Psoas muscle (tissue), 8 donors: Measurements from ENCODE around the gene TRPC4AP. TPM values are rescaled to one million over a fixed set of nuclear protein-coding genes. Genes with fewer than 3 reads are reported as not detected.
A peak's percentile ranks its signal among the peaks of the same experiment; 100 is the strongest.
"Not testable (repeated sequence)": the region's sequence is repeated elsewhere in the genome, so short reads cannot be mapped to it uniquely, and the experiment has no call there.

Source experiments
- ATAC-seq, 4 donors: fragments of 200-7000 bp; cut with Tn5 transposase; one replicate each; pipeline ENCODE4 v1.9.1; 2020; ENCODE audit warnings: moderate library complexity in 3 of 4, mild to moderate bottlenecking in 2 of 4
- DNase-seq, 2 donors: peaks; one replicate each; pipeline ENCODE4 v3.0.0-alpha.2; 2020
- H3K27ac ChIP-seq: fragments of 200-600 bp; one replicate; pipeline ENCODE4 v1.8.0; 2022
- H3K27me3 ChIP-seq, 3 donors: fragments of 200-600 bp in 1 of 3; one replicate each; pipeline versions ENCODE4 v1.6.1 to v1.8.0; 2013 to 2022; ENCODE audit warnings: low read length in 2 of 3, mild to moderate bottlenecking in 2 of 3, moderate library complexity in 1 of 3; ENCODE audit not compliant: insufficient read depth in 3 of 3
- H3K36me3 ChIP-seq, 2 donors: fragments of 200-600 bp in 1 of 2; one replicate each; pipeline versions ENCODE4 v1.6.1 to v1.8.0; 2013 to 2022; ENCODE audit warnings: low read depth in 1 of 2, mild to moderate bottlenecking in 1 of 2, moderate library complexity in 1 of 2; ENCODE audit not compliant: insufficient read depth in 1 of 2
- H3K4me1 ChIP-seq: fragments of 200-600 bp; one replicate; pipeline ENCODE4 v1.8.0; 2022
- H3K4me3 ChIP-seq: fragments of 200-600 bp; one replicate; pipeline ENCODE4 v1.8.0; 2022; ENCODE audit warnings: mild to moderate bottlenecking
- H3K9me3 ChIP-seq: fragments of 200-600 bp; one replicate; pipeline ENCODE4 v1.8.0; 2022
- WGBS, 3 donors: extraction: QIAGEN DNeasy Blood & Tissue Kit; methylation state at CpG; one replicate each; pipeline versions ENCODE4 v1.1.6 to v1.1.7; 2013; 5-methylcytosine and 5-hydroxymethylcytosine counted together
- intact Hi-C, 2 donors: fragments of 100-400 bp; cut with DNase I; formaldehyde crosslinking; loops; one replicate each; pipeline versions ENCODE4 v1.11.0 to v1.14.2; 2022
- polyA plus RNA-seq, 3 donors: library from polyadenylated mRNA; stranded (reverse); fragments of 200-250 nt; gene quantifications; one replicate each; pipeline ENCODE4 v1.2.3, GENCODE V29; 2013
- total RNA-seq, 4 donors: library from RNA; stranded (reverse); fragmentation: NEBNext Ultra II Directional in 2 of 4; extraction: Animal tissue kit (Norgen Biotek cat#: 25700) in 2 of 4; gene quantifications; one replicate each; pipeline versions ENCODE4 v1.2.1 to v1.2.4, GENCODE V29; 2021 to 2023
- TF ChIP-seq, protein P1 (sequence below): fragments of 200-600 bp; IDR thresholded peaks from one replicate; pipeline ENCODE4 v1.8.0; 2022; ENCODE audit warnings: antibody characterized with exemption
- donor health status: healthy with polysubstance abuse.
- donor health status: DM: no; HTN: no; CAD: no; lungs with moderate emphysema.
- donor health status: Bipolar disorder and iron deficiency.
- donor health status: healthy.
- donor health status: DM: yes; HTN: yes; CAD: no.
- donor health status: DM: no; HTN: no; CAD: no.
- donor health status: DM: no; HTN: no; CAD: no.
- donor health status: DM: yes; HTN: yes; CAD: no.

Gene TRPC4AP
- total and polyA plus RNA-seq, 7 donors, result 36.0 to 62.3 (median 51.7) TPM

DNA sequence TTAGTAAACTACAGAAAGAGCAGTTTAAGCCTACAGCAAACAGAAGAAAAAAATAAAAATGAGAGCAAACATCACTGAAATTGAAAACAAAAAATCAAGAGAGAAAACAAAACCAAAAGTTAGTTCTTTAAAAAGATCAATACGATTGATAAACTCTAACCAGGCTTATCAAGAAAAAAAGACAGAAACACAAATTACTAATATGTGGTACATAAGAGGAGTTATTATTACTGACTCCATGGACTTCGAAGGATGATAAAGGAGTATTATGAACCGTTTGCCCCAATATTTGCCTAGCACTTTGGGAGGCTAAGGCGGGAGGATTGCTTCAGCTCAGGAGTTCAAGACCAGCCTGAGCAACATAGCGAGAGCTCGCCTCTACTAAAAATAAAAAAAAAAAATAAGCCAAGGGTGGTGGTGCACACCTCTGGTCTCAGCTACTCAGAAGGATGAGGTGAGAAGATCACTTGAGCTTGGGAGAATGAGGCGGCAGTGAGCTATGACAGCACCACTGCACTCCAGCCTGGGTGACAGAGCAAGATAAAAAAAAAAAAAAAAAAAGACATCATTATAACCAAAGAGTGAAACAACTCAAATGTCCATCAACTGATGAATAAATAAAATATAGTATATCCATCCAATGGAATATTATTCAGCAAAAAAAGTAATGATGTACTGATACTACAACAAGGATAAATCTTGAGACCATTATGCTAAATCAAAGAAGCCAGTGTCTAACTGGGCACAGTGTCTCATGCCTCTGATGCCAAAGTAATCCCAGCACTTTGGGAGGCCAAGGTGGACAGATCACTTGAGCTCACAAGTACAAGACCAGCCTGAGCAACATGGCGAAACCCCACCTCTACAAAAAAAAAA, 12.9 kb downstream of the TRPC4AP start:
- ATAC-seq (peak in 2 of 4 donors; percentile 54 to 60), DNase-seq (no peak)
- Histone ChIP-seq H3K27ac (no peak overlapping the region), H3K27me3 (no peaks in the 10 kb centered on the region), H3K4me1 (peaks cover 26% of the 10 kb centered on the region), H3K4me3 (no peak overlapping the region), H3K9me3 (no peaks in the 10 kb centered on the region), H3K36me3 (peaks cover 0 to 38% of the 10 kb centered on the region in 2 donors)
- intact Hi-C loops, result loop anchor here (10.0 kb wide), 1 partner anchor 55 kb away; no protein-coding TSS in a partner anchor
- TF ChIP-seq, protein P1, sequence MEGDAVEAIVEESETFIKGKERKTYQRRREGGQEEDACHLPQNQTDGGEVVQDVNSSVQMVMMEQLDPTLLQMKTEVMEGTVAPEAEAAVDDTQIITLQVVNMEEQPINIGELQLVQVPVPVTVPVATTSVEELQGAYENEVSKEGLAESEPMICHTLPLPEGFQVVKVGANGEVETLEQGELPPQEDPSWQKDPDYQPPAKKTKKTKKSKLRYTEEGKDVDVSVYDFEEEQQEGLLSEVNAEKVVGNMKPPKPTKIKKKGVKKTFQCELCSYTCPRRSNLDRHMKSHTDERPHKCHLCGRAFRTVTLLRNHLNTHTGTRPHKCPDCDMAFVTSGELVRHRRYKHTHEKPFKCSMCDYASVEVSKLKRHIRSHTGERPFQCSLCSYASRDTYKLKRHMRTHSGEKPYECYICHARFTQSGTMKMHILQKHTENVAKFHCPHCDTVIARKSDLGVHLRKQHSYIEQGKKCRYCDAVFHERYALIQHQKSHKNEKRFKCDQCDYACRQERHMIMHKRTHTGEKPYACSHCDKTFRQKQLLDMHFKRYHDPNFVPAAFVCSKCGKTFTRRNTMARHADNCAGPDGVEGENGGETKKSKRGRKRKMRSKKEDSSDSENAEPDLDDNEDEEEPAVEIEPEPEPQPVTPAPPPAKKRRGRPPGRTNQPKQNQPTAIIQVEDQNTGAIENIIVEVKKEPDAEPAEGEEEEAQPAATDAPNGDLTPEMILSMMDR, result no peak
- 80 to 96% (median 90%) methylated on average over 8 of the region's 8 CpGs for WGBS, 3 donors

DNA sequence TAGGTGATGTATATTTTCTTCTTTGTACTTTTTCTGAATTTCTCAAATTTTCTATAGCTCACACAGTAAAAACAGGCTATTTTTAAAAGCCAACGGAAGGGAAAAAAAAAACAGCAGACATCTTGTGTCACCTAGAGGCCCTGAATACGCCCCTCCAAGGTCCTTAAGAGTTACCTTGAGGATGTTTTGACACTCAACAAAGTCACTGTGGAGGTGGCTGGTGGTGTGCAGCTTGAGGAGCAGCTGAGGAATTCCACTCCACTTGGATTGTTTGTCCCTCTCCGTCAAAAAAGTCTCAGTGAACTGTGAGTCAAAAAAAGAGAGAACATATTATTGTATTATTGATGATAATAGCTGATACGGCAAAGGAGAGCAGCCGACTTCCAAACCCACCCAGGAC, 14.7 kb downstream of the TRPC4AP start:
- intact Hi-C loops, result no loop called here
- H3K4me3 ChIP-seq, result no peak overlapping the region
- H3K27me3 ChIP-seq, result no peaks in the 10 kb centered on the region
- H3K4me1 ChIP-seq, result peaks cover 22% of the 10 kb centered on the region
- DNase-seq (no peak), ATAC-seq (no peak)
- H3K9me3 ChIP-seq, result no peaks in the 10 kb centered on the region
- H3K27ac ChIP-seq, result no peak overlapping the region
- TF ChIP-seq, protein P1, result no peak
- H3K36me3 ChIP-seq, result peaks cover 0 to 44% of the 10 kb centered on the region in 2 donors
- WGBS, 3 donors, result 96 to 97% (median 97%) methylated on average over 5 of the region's 5 CpGs

DNA sequence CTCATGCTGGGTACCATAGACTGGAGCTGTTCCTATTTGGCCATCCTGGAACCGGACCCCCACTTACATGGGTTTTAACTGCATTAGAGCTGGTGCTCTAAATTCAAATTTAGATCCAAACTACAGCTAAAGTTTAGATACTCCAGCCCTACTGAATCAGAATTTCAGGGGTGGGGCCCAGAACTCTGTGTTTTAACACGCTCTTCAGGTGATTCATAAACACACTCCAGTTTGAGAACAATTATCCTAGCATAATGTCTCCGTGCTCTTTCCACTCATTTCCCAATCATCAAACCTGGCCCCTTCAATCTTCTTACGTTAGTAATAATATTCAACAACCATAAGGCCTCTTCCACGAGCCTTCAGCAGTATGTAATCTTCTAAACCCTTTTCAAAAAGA, 15.3 kb downstream of the TRPC4AP start:
- Histone ChIP-seq H3K4me1 (peaks cover 22% of the 10 kb centered on the region), H3K36me3 (peaks cover 0 to 44% of the 10 kb centered on the region in 2 donors), H3K9me3 (no peaks in the 10 kb centered on the region), H3K4me3 (no peak overlapping the region), H3K27ac (no peak overlapping the region), H3K27me3 (no peaks in the 10 kb centered on the region)
- ATAC-seq, result no peak
- DNase-seq, result no peak
- intact Hi-C loops, result no loop called here
- TF ChIP-seq, protein P1, result no peak
- WGBS, 3 donors, result 98 to 99% (median 98%) methylated on average over 5 of the region's 5 CpGs

DNA sequence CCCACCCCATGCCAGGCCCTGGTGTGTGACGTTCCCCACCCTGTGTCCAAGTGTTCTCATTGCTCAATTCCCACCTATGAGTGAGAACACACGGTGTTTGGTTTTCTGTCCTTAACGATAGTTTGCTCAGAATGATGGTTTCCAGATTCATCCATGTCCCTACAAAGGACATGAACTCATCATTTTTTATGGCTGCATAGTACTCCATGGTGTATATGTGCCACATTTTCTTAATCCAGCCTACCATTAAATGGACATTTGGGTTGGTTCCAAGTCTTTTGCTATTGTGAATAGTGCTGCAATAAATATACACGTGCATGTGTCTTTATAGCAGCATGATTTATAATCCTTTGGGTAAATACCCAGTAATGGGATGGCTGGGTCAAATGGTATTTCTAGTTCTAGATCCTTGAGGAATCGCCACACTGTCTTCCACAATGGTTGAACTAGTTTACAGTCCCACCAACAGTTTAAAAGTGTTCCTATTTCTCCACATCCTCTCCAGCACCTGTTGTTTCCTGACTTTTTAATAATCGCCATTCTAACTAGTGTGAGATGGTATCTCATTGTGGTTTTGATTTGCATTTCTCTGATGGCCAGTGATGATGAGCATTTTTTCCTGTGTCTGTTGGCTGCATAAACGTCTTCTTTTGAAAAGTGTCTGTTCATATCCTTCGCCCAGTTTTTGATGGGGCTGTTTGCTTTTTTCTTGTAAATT, 21.0 kb downstream of the TRPC4AP start:
- H3K9me3 ChIP-seq, H3K4me3 ChIP-seq, ATAC-seq, DNase-seq, H3K27me3 ChIP-seq, intact Hi-C loops, H3K27ac ChIP-seq, H3K4me1 ChIP-seq: not testable (repeated sequence)
- peaks cover 0 to 42% of the 10 kb centered on the region in 2 donors for H3K36me3 ChIP-seq
- WGBS, 3 donors, result 93 to 96% (median 93%) methylated on average over 7 to 8 of the region's 8 CpGs

DNA sequence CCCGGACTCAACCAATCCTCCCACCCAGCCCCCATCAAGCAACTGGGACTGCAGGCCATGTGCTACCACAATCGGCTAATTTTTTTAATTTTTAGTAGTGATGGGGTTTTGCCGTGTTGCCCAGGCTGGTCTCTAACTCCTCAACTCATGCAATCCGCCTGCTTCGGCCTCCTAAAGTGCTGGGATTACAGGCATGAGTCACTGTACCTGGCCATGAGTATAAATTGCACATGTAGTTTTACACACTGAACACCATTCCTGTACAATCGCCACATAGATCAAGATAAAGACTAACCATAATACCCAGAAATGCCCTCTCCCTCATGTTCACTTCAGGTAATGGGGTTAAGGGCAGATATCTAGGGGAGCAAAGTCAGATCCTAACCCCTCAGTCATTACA, 26.4 kb downstream of the TRPC4AP start:
- peaks cover 19% of the 10 kb centered on the region for H3K4me1 ChIP-seq
- 90 to 94% (median 93%) methylated on average over 6 of the region's 6 CpGs for WGBS, 3 donors
- H3K9me3 ChIP-seq, result no peaks in the 10 kb centered on the region
- no peak overlapping the region for H3K4me3 ChIP-seq
- ATAC-seq (peak in 2 of 4 donors; percentile 32 to 54), DNase-seq (no peak)
- TF ChIP-seq, protein P1, result no peak
- no peak overlapping the region for H3K27ac ChIP-seq
- no peaks in the 10 kb centered on the region for H3K27me3 ChIP-seq
- H3K36me3 ChIP-seq, result peaks cover 0 to 25% of the 10 kb centered on the region in 2 donors
- intact Hi-C loops, result no loop called here
